Measurements from ENCODE around the gene PMAIP1.

The PMAIP1 gene

DNA sequence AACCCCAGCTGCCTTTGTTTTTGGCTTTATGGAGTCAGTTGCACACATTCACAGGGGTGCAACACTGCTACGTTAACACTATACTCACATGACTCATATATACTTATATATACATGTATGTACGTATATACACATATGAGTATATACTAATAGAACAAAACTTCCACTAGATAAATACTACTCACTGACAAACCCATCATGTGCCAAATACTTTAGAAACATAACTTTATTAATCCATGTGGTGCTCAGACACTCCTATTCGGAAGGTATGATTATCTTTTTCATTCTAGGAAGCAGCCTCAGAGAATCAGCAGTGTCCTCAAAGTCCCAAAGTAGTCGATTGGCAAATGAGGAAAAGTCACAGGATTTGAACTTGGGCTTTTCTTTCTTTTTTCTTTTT lies 7.9 kb downstream of the PMAIP1 start:
- H3K36me3 ChIP-seq (ENCODE audit: control insufficient read depth, insufficient read depth, low read length) = no peaks in the 10 kb centered on the region
- no peak overlapping the region for H3K9ac ChIP-seq (ENCODE audit: low read length)
- H3K9me3 ChIP-seq (ENCODE audit: control insufficient read depth, low read length) = no peaks in the 10 kb centered on the region
- peaks cover 7% of the 10 kb centered on the region for H3K4me1 ChIP-seq (ENCODE audit: control insufficient read depth, insufficient read depth, low read length)
- H3K4me3 ChIP-seq (ENCODE audit: low read length) = no peak overlapping the region
- peaks cover 12% of the 10 kb centered on the region for H3K27me3 ChIP-seq (ENCODE audit: control insufficient read depth, insufficient read depth, low read length)

DNA sequence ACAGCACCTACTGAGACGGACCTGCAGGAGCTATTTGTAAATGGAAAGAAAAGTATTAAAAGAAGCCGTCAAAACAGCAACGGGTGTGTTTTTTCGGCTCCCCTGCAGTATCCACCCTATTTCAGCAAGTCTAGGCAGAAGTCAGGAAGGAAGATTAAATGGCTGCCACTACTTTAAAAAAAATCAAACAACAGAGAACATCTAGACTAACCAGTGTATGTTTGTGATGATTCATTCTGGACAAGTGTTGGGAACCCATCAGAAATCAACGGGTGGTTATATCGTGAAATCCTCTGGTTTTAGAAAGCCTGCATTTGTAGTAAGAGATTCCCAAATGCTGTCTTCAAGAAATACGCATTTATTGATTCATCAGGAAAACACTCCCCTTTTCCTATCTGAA lies 9.0 kb downstream of the PMAIP1 start:
- Histone ChIP-seq H3K4me1 (ENCODE audit: control insufficient read depth, insufficient read depth, low read length) (peaks cover 7% of the 10 kb centered on the region), H3K27me3 (ENCODE audit: control insufficient read depth, insufficient read depth, low read length) (peaks cover 12% of the 10 kb centered on the region), H3K9ac (ENCODE audit: low read length) (no peak overlapping the region), H3K36me3 (ENCODE audit: control insufficient read depth, insufficient read depth, low read length) (no peaks in the 10 kb centered on the region), H3K9me3 (ENCODE audit: control insufficient read depth, low read length) (no peaks in the 10 kb centered on the region), H3K4me3 (ENCODE audit: low read length) (no peak overlapping the region)

DNA sequence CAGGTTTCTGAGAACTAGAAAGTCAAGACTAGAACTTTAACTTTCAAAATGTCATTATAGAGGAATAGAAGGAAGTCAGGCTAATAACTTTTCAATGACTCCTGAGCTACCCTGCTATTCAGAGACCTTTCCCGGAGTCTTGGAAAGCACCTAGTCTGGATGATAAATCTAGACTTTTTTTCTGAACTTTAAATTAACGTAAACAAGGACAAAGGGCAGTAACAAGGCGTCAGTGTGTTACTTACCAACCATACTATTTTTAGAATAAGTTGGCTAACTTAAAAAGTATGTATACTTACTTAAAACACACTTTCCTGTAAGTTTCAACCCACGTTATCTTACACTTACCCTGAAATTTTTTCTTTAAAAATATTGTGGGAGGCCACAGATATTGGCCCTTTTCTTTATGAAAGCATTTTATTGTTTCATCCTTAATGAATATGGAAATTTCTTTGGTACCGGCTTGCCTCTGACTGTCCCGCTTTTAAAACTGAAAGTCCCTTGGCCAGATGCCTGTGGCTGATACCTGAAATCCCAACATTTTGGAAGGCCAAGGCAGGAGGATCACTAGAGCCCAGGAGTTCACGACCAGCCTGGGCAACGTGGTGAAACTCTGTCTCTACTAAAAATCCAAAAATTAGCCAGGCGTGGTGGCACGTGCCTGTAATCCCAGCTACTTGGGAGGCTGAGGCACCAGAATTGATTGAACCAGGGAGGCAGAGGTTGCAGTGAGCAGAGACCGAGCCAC lies 9.7 kb downstream of the PMAIP1 start:
- Histone ChIP-seq H3K27me3 (ENCODE audit: control insufficient read depth, insufficient read depth, low read length) (peaks cover 12% of the 10 kb centered on the region), H3K9me3 (ENCODE audit: control insufficient read depth, low read length) (no peaks in the 10 kb centered on the region)

DNA sequence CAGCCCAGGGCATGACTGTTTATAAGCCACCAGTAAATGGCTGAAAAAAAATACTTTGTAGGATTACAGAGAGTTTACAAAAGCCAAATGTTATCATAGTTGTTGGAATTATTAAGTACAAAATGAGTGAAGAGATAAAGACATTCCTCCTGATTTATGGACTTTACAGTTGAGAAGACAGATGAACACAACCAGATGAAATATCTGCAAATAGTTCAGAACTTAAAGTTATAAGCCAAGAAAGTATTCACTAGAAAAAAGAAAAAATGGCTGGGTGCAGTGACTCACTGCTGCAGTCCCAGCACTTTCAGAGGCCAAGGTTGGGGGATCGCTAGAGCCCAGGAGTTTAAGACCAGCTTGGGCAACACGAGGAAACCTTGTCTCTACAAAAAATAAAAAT lies 11.2 kb downstream of the PMAIP1 start:
- Histone ChIP-seq H3K4me1 (ENCODE audit: control insufficient read depth, insufficient read depth, low read length) (peaks cover 7% of the 10 kb centered on the region), H3K9ac (ENCODE audit: low read length) (no peak overlapping the region), H3K36me3 (ENCODE audit: control insufficient read depth, insufficient read depth, low read length) (no peaks in the 10 kb centered on the region), H3K9me3 (ENCODE audit: control insufficient read depth, low read length) (no peaks in the 10 kb centered on the region), H3K27me3 (ENCODE audit: control insufficient read depth, insufficient read depth, low read length) (peaks cover 12% of the 10 kb centered on the region), H3K4me3 (ENCODE audit: low read length) (no peak overlapping the region)

More for the DNA sequence above, 9.7 kb downstream of the PMAIP1 start:
- H3K4me1 ChIP-seq (ENCODE audit: control insufficient read depth, insufficient read depth, low read length) = peaks cover 7% of the 10 kb centered on the region
- H3K36me3 ChIP-seq (ENCODE audit: control insufficient read depth, insufficient read depth, low read length) = no peaks in the 10 kb centered on the region
- no peak overlapping the region for H3K9ac ChIP-seq (ENCODE audit: low read length)
- H3K4me3 ChIP-seq (ENCODE audit: low read length) = no peak overlapping the region

DNA sequence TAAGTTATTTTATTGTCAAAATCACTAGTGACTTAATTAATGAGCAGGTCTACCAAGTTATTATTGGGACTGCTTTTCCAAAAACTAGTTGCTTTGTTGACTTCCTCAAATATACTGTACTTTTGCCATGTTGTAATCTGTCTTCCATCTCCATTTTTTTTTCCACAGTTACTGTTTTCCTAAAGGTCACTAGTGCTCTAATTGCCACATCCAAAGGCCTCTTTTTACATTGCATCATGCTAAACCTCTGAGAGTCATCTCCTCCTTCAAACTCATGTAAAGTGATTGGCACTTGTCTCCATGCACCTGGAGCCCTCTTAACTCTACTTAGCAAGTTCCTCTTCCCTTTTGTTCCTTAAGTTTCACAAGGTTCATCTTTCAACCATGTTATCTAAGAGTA lies 11.8 kb downstream of the PMAIP1 start:
- no peak overlapping the region for H3K9ac ChIP-seq (ENCODE audit: low read length)
- no peak overlapping the region for H3K4me3 ChIP-seq (ENCODE audit: low read length)
- peaks cover 7% of the 10 kb centered on the region for H3K4me1 ChIP-seq (ENCODE audit: control insufficient read depth, insufficient read depth, low read length)
- no peaks in the 10 kb centered on the region for H3K36me3 ChIP-seq (ENCODE audit: control insufficient read depth, insufficient read depth, low read length)
- H3K9me3 ChIP-seq (ENCODE audit: control insufficient read depth, low read length) = no peaks in the 10 kb centered on the region
- peaks cover 12% of the 10 kb centered on the region for H3K27me3 ChIP-seq (ENCODE audit: control insufficient read depth, insufficient read depth, low read length)

DNA sequence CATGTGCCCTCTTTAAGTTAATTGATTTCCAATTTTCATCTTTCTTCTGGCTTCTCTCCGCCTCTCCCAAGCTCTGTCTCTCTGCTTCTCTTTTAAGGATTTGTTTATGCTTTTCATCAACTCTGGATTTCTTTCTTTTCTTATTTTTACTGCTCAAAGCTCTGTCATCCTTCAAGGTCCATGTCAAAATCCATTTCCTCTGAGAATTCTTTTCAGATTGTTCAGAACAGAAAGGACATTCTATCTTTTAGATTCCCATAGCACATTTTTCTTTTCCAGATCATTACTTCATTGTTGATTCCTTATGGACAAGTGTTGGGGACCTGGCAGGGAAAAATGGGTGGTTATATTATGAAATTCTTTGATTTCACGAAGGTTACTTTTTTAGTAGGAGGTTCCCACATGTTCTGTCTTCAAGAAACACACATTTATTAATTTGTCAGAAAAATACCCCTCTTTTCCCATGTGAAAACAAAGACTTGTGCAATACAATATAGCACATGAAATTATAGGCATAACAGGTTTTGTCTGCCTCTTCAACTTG lies 12.3 kb downstream of the PMAIP1 start:
- no peaks in the 10 kb centered on the region for H3K36me3 ChIP-seq (ENCODE audit: control insufficient read depth, insufficient read depth, low read length)
- no peak overlapping the region for H3K9ac ChIP-seq (ENCODE audit: low read length)
- no peak overlapping the region for H3K4me3 ChIP-seq (ENCODE audit: low read length)
- H3K9me3 ChIP-seq (ENCODE audit: control insufficient read depth, low read length) = no peaks in the 10 kb centered on the region
- peaks cover 12% of the 10 kb centered on the region for H3K27me3 ChIP-seq (ENCODE audit: control insufficient read depth, insufficient read depth, low read length)
- H3K4me1 ChIP-seq (ENCODE audit: control insufficient read depth, insufficient read depth, low read length) = peaks cover 7% of the 10 kb centered on the region

DNA sequence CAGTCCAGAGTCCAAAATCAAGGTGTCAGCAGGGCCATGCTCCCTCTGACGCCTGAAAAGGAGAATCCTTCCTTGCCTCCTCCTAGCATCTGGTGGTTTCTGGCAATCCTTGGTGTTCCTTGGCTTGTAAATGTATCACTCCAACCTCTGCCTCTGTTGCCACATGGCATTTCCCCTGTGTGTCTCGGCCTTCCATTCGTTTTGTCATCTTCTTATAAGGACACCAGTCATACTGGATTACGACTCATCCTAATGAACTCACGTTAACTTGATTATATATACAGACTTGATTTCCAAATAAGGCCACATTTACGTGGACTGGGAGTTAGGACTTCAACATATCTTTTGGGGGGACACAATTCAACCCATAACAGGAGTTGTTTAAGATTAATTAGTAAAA lies 15.8 kb downstream of the PMAIP1 start:
- Histone ChIP-seq H3K9me3 (ENCODE audit: control insufficient read depth, low read length) (no peaks in the 10 kb centered on the region), H3K9ac (ENCODE audit: low read length) (no peak overlapping the region), H3K4me3 (ENCODE audit: low read length) (no peak overlapping the region), H3K27me3 (ENCODE audit: control insufficient read depth, insufficient read depth, low read length) (no peaks in the 10 kb centered on the region), H3K36me3 (ENCODE audit: control insufficient read depth, insufficient read depth, low read length) (no peaks in the 10 kb centered on the region), H3K4me1 (ENCODE audit: control insufficient read depth, insufficient read depth, low read length) (no peaks in the 10 kb centered on the region)

DNA sequence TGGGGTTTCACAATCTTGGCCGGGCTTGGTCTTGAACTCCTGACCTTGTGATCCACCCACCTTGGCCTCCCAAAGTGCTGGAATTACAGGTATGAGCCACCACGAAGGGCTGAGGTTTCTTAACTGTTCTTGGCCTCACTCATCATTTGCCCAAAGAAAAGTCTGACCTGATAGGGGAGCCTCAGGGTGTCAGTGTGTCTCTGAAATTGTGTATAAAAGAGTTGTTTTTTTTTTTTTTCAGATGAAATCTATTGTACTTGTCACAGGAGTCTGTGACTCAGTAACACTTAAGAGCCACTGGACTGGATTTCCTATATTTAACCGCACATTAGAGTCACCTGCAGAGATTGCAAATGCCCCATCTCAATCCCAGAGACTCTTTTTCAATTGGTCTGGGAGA lies 16.9 kb downstream of the PMAIP1 start:
- H3K27me3 ChIP-seq (ENCODE audit: control insufficient read depth, insufficient read depth, low read length) = no peaks in the 10 kb centered on the region
- no peak overlapping the region for H3K4me3 ChIP-seq (ENCODE audit: low read length)
- no peaks in the 10 kb centered on the region for H3K36me3 ChIP-seq (ENCODE audit: control insufficient read depth, insufficient read depth, low read length)
- no peak overlapping the region for H3K9ac ChIP-seq (ENCODE audit: low read length)
- H3K9me3 ChIP-seq (ENCODE audit: control insufficient read depth, low read length) = no peaks in the 10 kb centered on the region
- H3K4me1 ChIP-seq (ENCODE audit: control insufficient read depth, insufficient read depth, low read length) = no peaks in the 10 kb centered on the region

DNA sequence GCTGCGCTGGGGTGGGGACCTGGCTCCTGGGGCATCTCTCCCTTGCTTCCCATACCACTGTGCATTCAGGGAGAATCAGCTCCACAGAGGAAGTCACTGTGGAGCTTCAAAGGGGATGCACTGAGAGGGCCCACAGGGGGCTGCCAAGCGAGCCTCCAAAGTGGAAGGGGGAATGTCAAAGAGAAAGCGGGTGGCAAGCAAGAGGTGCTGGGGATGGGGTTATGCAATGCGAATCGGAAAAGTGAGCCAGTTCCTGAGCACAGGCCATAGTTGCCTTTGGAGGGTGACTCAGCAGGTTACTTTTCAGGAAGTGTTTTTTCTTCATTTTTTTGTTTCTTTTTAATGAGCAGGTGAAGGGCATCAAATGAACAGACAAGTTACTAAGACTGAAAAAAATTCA lies 17.6 kb downstream of the PMAIP1 start:
- no peaks in the 10 kb centered on the region for H3K27me3 ChIP-seq (ENCODE audit: control insufficient read depth, insufficient read depth, low read length)
- no peaks in the 10 kb centered on the region for H3K9me3 ChIP-seq (ENCODE audit: control insufficient read depth, low read length)
- no peaks in the 10 kb centered on the region for H3K4me1 ChIP-seq (ENCODE audit: control insufficient read depth, insufficient read depth, low read length)
- H3K4me3 ChIP-seq (ENCODE audit: low read length) = no peak overlapping the region
- H3K9ac ChIP-seq (ENCODE audit: low read length) = no peak overlapping the region
- H3K36me3 ChIP-seq (ENCODE audit: control insufficient read depth, insufficient read depth, low read length) = no peaks in the 10 kb centered on the region

DNA sequence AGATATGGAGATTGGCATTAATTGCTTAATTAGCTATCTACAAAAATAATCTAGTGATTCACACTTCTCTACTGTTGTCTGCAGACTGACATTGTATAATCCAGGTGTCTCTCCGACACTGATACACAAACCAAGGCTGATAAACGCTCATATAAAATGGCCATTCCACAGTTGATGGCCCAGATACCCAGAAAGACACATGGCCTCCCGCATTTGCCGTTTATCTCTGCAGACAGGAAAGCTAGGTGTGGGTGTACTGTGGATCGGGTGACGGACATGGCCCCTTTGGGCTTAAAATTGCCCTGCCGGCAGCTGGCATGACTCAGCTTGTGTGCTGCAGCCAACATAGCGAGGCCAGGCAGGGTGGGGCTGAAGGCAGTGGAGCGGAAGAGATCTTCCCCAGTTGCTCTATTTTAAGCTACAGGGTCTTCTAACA lies 18.5 kb downstream of the PMAIP1 start:
- Histone ChIP-seq H3K36me3 (ENCODE audit: control insufficient read depth, insufficient read depth, low read length) (no peaks in the 10 kb centered on the region), H3K9ac (ENCODE audit: low read length) (no peak overlapping the region), H3K4me1 (ENCODE audit: control insufficient read depth, insufficient read depth, low read length) (no peaks in the 10 kb centered on the region), H3K4me3 (ENCODE audit: low read length) (no peak overlapping the region), H3K27me3 (ENCODE audit: control insufficient read depth, insufficient read depth, low read length) (no peaks in the 10 kb centered on the region), H3K9me3 (ENCODE audit: control insufficient read depth, low read length) (no peaks in the 10 kb centered on the region)

DNA sequence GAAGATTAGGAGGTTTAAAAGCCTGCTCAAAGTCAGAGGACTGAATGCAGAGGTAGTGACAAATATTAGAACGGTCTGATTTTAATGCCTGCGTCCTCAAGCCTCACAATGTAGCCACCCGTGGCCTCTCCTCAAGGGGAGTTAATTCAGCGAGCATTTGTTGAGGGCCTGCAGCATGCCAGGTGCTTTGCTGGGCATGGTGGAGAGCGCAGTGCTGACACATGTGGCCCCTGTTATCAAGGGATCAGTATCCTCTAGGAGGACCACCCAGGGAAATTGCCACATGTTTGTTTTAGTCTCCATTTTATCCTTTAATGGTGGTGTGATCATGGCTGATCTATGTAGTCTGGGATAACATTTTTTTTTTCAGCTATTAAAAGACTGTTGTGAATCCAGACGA lies 19.2 kb downstream of the PMAIP1 start:
- no peaks in the 10 kb centered on the region for H3K36me3 ChIP-seq (ENCODE audit: control insufficient read depth, insufficient read depth, low read length)
- no peaks in the 10 kb centered on the region for H3K9me3 ChIP-seq (ENCODE audit: control insufficient read depth, low read length)
- no peaks in the 10 kb centered on the region for H3K4me1 ChIP-seq (ENCODE audit: control insufficient read depth, insufficient read depth, low read length)
- H3K4me3 ChIP-seq (ENCODE audit: low read length) = no peak overlapping the region
- H3K27me3 ChIP-seq (ENCODE audit: control insufficient read depth, insufficient read depth, low read length) = no peaks in the 10 kb centered on the region
- H3K9ac ChIP-seq (ENCODE audit: low read length) = no peak overlapping the region

DNA sequence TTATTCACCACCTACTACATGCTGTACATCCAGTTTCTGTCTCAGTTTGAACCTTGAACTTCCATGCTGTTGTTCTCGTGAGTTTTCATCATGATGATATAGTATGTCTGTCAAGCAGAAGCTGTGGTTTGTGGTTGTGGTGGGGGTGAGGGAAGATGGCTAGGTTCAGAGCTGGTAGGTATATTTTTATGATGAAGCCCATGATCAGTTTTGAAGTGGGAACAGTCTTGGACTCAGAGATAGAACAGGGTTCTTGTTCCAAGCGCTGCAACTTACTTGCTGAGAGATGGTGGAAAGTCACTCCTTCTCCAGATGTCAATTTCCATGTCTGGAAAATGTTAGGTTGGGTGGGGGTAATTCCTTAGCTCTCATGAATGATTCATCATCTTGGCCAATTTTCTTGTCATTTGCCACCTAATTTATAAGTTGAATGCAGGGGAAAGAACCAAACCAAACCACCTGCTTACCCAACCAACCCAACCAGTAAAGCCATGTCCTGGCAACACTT lies 21.6 kb downstream of the PMAIP1 start:
- Histone ChIP-seq H3K4me1 (ENCODE audit: control insufficient read depth, insufficient read depth, low read length) (no peaks in the 10 kb centered on the region), H3K4me3 (ENCODE audit: low read length) (no peak overlapping the region), H3K9ac (ENCODE audit: low read length) (no peak overlapping the region), H3K9me3 (ENCODE audit: control insufficient read depth, low read length) (no peaks in the 10 kb centered on the region), H3K36me3 (ENCODE audit: control insufficient read depth, insufficient read depth, low read length) (no peaks in the 10 kb centered on the region), H3K27me3 (ENCODE audit: control insufficient read depth, insufficient read depth, low read length) (no peaks in the 10 kb centered on the region)

All from mucosa of stomach (tissue), 1 donor.